HG03139 (cell line): ENCODE data around the gene C2orf81.

ENCODE experiments used
- ATAC-seq: cut with Tn5 transposase; IDR thresholded peaks from one replicate; pipeline ENCODE4 v1.9.1; 2021; ENCODE audit not compliant: unreplicated experiment

The C2orf81 gene

GRCh38 chr2:74391209-74391579 lies 30.2 kb downstream of the C2orf81 start:
- no peak for ATAC-seq

GRCh38 chr2:74390606-74391005 lies 30.8 kb downstream of the C2orf81 start:
- ATAC-seq = no peak

GRCh38 chr2:74387346-74387745 lies 34.1 kb downstream of the C2orf81 start:
- ATAC-seq = no peak

GRCh38 chr2:74385396-74385795 lies 36.0 kb downstream of the C2orf81 start:
- ATAC-seq = no peak

GRCh38 chr2:74384051-74384450 lies 37.4 kb downstream of the C2orf81 start:
- ATAC-seq = no peak

GRCh38 chr2:74383254-74383653 lies 38.2 kb downstream of the C2orf81 start:
- ATAC-seq = no peak

- ATAC-seq = no peak
Measured at GRCh38 chr2:74381751-74382150, 39.7 kb downstream of the C2orf81 start.

- ATAC-seq = no peak
Measured at GRCh38 chr2:74379851-74380789, 41.3 kb downstream of the C2orf81 start, which contains the start of gene DCTN1. DCTN1 (minus strand) TSS chr2:74380311; CDS start chr2:74380037, 274 bp downstream.

- ATAC-seq = no peak
Measured at GRCh38 chr2:74378007-74378406, 43.4 kb downstream of the C2orf81 start.

GRCh38 chr2:74375838-74376237 lies 45.6 kb downstream of the C2orf81 start:
- no peak for ATAC-seq

- ATAC-seq = no peak
Measured at GRCh38 chr2:74374509-74375205, 46.8 kb downstream of the C2orf81 start.

- ATAC-seq = no peak
Measured at GRCh38 chr2:74373985-74374384, 47.4 kb downstream of the C2orf81 start.

GRCh38 chr2:74373221-74373676 lies 48.2 kb downstream of the C2orf81 start:
- no peak for ATAC-seq

GRCh38 chr2:74372674-74373073 lies 48.7 kb downstream of the C2orf81 start:
- no peak for ATAC-seq

GRCh38 chr2:74371421-74371820 lies 50.0 kb downstream of the C2orf81 start:
- no peak for ATAC-seq

- ATAC-seq = no peak
Measured at GRCh38 chr2:74369976-74370375, 51.4 kb downstream of the C2orf81 start.

- no peak for ATAC-seq
Measured at GRCh38 chr2:74368499-74368898, 52.9 kb downstream of the C2orf81 start.

GRCh38 chr2:74367789-74368188 lies 53.6 kb downstream of the C2orf81 start:
- ATAC-seq = no peak

- ATAC-seq = no peak
Measured at GRCh38 chr2:74366036-74366435, 55.4 kb downstream of the C2orf81 start.

- ATAC-seq = no peak
Measured at GRCh38 chr2:74364533-74365505, 56.6 kb downstream of the C2orf81 start.
